HG02763 (cell line): Measurements from ENCODE around the gene HOTAIR.

Experiments used
- ATAC-seq: cut with Tn5 transposase; IDR thresholded peaks from one replicate; pipeline ENCODE4 v1.9.1; 2021; ENCODE audit warnings: mild to moderate bottlenecking, moderate library complexity; ENCODE audit not compliant: unreplicated experiment

Gene HOTAIR

DNA sequence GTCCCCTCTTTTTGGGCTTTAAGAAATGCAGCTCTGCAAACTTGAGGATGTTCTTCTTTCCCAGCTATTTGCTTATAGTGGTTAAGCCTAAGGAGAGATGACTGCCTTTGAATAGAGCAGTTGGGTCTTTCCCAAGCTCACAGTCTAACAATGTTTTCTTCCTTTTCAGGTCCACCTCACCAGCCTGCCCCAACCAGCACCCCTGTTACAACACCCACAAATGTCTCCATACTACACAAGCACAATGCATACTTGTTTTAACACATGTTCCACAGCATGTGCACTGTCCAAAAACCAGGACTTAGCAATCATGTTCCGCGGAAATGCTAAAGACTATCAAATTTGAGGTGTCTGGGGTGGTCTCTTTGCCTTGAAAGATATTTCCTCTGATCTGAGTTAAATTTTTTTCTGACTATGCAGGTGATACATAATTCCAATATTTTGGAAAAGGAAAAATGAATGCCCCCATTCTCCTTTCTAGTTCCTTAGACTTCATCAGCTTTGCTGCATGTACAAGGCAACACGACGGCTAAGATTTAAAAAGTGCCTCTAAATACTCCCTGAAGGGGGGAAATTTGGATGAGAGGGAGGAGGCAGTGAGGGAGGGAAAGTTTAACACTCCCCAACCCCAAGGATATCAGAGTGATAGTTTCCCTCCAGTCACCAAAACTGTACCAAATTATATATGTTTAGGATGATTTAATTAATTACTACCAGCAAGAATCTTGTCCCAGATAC lies 42.7 kb downstream of the HOTAIR start:
- ATAC-seq: no peak

DNA sequence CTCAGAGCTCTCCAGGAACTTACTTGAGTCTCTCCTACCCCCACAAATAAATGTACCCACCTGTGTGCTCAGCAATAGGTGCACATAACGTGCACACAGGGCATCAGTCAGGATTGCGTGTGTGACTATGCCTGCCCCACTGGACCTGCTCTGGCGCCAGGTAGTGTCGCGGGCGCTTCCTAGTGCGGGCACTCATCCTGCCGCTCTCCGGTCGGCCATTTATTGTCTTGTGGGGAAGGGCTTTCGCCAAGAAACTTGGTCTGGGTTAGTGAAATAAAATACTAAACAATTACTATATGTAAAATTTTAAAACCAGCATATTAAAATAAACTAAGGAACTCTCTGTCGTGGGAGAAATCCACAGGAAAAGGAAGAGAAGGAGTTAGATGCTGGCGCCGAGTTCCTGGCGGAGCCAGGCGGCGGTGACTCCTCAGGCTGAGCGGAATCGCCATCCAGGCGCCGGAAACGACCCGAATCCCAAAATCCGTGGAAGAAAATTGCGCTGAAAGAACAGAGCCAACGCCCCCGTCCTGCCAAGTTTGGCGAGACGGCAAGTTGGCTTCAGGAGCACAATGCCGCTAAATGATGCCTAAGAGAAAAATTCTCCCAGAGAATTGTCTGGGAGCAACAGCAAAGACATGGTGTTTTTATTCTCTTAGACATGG lies 44.0 kb downstream of the HOTAIR start:
- ATAC-seq: no peak

DNA sequence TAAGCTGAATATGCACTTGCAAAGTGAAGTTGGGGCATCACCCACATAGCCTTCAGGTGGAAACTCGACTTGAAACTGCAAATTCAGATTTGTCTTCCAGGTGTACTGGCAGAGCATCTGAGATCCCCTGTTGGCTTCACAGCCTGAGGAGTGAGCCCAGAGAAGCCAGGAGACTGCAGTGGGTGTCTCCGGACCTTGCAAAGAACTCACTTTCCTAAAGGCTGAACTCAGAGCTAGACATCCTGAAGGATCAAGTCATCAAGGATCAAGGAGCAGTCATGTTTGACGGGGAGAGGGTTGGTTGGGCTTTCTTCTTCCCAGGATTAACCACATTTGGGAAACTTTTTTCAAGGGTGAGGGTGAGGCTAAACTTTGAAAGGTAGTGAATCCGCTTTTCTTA lies 45.2 kb downstream of the HOTAIR start:
- no peak for ATAC-seq

DNA sequence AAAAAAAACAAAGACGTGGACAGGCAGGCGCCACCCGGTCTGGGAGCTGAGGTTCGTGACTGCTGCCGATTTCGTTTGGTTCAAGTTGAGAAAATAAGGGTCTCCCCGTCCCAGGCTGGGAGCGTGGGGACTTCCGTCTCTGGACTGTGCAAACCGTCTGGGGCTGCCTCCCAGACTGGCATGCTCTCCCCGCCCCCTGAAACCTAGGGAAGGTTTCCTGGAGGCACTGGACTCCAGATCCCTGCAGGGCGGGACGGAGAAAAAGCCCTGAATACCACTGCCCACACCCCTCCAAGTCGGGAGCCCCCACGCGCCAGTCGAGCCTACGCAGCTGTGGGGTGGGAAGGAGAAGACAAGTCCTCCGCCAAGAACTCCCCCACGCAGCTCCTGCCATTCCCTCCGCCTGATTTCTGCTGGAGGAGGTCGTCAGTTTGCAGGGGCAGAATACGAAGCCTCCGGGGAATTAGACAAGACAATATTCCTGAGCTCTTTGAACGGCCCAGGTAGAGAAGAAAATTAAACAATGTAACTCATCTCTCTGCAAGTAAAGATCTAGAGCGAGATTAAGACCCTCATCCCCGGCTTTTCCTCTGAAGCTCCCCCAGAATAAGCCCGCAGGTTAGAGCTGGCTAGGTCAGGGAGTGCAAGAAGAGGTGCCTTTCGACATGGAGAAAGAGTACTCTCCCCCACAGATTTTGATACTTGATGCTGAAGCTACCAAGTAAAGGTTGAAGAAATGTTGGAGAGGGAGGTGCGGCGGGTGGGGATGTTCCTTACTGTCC lies 46.5 kb downstream of the HOTAIR start:
- ATAC-seq: no peak

DNA sequence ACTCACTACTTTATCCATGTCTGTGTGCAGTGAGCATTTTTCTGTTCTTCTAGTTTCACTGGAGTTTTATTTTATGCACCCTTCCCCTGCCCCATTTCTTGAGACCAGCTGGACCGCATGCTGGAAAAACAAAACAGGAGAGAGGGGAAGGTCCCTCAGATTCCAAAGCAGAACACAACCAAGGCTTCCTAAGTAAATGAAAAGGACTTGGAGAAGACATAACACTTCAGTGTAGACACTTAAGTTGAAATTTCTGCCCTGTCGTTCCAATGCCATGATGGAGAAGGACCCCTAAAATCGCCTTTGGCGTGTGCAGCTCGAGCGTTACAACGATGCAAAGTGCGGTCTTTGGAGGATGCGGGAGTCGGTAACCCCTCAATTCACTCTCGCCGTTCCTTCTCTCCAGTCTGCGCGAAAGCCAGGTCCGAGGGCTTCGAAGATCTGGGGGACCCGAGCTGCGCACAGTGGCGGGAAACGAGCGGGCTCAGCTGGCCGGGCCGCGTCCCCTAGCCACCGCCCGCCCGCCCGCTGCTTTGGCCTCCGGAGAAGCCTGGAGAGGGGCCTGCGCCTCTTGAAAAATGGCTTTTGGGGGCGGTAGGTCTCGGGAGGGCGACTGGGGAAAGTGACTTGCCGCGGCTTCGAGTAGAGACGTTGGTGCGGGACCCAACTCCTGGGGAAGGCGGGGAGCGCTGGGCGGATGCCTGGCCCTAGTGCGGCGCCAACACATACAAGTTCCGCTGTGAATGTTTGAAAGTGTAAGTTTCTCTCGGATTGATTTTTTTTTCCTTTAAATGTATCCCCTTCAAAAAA lies 47.3 kb downstream of the HOTAIR start:
- ATAC-seq: no peak

DNA sequence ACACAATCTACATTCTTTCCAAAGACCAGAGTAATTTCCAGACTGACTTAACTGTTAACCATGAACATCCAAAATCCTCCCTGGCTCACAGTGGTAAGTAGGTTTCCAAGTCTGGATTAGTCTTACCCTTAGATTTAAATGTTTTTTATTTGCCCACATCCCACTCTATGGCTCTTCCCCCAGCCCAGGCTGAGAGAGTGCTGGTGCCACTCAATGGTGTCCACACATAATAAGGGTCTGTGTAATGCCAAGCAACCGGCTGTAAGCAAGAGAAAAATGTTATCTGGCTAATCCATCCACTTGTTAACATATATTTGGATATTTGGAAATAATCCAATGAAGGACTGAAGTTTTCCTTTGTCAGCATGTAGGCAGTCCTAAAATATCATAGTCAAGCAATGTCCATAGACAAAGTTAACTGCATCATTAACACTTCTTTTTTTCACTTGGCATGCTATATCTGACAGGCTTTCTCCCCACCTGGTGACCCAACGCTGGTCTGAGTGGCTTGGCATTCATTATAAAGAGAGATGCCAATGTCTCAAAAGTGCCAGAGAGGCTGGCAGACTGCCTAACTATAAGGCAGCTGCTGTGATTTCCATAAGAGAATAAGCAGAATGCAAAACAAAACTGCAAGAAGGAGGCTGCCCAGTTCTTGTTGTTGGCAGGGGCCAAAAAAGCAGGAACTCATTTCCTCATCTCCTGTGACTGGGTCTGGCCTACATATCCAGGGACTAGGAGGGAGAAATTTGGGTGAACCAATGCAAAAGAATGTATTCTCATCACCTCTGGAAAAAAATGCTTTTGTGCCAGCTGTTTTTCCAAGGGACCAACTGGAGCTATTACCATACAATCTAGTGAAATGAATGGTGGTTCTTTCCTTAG lies 50.0 kb downstream of the HOTAIR start:
- no peak for ATAC-seq

DNA sequence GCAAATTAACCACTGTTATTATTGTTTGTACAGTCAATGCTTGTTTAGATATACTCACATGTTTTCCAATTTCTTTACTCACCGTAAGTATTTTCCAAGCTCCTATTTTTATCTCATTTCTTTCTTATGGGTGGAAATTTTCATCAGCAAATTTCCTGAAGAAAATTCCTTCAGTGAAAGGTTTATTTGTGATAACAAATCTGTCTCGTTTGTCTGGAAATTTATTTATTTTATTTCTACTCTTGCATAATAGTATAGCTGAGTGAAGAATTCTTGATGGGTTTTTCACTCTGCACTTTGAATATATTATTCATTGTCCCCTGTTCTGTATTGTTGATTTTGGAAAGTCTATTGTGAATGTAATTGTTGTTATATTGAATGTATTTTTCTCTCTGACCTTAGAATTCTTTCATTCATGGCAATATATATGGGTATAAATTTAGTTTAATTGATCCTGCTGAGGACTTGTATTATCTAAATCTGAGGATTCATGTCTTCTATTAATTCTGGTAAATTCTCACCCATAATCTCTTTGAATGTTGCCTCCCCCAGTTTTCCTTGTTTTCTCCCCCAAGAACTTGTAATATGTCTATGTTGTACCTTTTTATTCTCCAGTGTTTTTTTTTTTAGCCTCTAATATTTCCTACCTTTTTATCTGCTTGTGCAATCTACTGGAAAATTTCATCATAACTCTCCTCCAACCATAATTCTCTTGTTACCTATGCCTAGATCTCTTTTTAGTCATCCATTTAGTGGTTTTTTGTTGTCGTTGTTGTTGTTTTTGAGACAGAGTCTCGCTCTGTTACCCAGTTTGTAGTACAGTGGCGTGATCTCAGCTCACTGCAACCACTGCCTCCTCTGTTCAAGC lies 57.7 kb downstream of the HOTAIR start:
- ATAC-seq: no peak
